Measurements from ENCODE around the gene IL1RAP.

Gene IL1RAP

DNA sequence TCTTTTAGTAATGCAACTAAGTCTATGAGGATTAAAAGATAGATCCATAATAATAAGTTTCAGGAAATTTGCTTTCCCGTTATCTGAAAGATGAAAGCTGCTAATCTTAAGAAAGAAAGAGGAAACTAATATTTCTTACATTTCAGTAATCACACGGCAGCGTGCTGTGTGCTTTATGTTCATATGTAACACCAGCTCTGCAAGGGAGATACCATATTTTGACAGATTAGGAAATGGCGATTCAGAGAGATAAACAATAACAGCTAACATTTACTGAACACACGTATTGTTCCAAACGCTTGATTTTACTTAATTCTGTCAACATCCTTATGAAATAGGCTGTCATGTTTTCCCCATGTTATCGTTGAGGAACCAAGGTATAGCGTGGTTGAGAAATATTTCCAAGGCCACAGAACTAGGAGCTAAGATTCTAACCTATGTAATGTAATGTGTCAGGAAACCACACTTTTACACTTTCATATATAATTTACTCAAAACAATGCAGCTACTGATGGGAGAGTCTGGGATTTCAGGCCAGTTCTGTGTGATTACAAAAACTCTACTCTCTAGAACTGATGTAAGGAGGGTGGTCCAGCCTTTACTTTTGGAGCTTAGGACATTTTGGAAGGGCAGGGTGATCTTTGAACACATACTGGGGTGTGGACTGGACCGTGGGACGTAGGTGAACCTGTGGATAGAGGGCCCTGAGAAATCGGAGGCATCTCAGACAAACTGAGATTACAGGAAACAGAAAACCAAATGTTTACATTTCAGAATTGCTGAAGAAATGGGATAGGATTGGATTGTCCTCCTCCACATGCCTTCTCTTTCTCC is 100.6 kb downstream of the IL1RAP start:
- no peak for DNase-seq (ENCODE audit: low read depth)

DNA sequence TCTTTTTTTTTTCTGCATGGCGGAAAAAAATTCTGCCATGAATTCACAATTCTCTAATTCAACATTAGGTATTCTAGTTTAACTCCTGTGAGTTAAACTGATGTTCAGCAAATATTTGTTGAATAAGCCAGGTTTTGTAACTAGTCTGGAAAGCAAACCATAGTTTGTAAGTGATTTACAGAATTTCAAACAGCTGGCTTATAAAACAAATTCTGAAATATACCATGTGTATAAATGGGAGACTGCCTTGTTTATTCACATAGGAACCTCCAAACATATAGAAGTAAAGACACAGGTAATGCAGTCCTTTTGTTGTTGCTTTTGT is 101.1 kb downstream of the IL1RAP start:
- DNase-seq (ENCODE audit: low read depth) = no peak

DNA sequence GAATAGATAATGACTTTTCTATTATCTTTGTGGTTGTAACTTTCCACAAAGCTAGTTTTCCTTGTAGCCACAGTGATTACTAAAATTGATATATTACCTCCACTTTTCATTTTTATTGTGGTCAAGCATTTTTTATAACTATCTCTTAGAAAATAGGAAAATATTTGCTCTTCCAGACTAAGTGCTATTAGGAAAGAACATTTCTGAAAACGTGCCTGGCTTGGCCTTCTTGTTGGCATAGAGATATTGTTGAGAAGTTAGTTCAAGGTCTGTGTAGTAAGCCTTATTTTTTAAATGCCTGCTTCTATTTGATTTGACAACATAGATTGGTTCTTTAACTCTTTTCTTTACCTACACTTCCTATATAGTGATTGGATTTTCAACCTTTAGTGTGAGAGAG is 101.7 kb downstream of the IL1RAP start:
- DNase-seq (ENCODE audit: low read depth) = no peak

DNA sequence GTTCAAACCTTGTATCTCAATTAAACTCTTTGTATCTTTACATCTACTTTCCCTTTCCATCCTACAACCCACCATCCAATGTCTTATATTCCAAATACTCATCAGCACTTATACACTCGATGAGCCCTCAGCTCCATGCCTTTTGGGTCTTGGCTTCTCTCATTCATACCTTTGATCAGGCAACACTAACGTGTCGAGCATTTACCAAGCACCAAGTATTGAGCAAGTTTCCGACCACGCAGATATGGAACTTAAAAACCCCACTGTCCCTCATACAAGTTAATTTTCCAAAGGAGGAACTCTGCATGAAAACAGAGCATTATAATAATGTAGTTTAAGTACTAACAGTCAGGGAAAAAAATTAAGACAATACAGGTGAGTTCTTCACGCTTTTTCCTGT is 102.8 kb downstream of the IL1RAP start:
- DNase-seq (ENCODE audit: low read depth) = no peak

DNA sequence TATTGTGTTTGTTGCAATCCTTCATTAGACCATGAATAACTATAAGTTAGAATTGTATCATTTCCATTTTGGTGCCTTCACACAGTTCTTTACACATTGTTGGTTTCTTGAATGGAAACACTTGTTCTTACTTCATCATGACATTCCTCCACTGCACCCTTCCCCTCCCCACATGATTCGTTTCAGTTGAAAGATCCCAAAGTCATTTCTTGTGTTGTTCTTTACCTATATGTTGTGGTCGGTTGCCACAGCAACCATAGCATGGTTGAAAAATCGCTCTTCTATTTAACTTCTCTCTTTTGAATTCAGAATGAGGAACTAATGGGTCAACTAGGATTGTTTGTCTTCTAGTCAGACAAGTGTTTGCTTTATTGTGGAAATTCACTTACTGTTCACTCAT is 103.3 kb downstream of the IL1RAP start:
- DNase-seq (ENCODE audit: low read depth) = no peak

DNA sequence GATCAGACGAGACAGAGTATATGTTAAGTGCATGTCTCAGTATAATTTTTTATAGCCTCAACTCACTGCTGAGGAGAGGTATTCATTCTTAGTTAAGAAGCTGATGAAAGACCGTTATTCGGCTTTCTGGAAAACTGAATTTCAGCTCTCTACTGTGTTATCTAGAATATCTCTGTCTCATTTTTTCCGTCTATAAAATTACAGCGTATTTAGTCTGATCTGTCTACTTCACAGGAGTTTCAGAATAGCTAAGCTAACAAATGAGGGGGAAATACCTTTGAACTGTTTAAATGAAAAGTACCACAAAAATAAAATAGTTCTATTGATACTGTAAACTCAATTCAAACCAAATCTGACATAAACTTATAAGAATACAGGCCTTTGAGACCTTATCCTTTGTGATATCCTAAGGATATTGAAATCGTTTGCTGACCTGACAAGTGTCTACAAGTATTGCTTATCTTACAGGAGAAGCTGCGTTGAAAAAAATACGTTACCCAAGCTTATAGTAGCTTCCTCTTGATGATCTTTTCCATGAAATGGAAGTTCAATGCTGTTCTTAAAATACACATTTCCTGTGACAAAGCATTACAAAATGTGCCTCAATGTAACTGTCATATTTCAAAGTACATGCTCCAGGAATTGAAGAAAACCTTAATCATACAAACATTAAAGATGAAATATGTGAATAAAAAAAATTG is 104.6 kb downstream of the IL1RAP start:
- no peak for DNase-seq (ENCODE audit: low read depth)

DNA sequence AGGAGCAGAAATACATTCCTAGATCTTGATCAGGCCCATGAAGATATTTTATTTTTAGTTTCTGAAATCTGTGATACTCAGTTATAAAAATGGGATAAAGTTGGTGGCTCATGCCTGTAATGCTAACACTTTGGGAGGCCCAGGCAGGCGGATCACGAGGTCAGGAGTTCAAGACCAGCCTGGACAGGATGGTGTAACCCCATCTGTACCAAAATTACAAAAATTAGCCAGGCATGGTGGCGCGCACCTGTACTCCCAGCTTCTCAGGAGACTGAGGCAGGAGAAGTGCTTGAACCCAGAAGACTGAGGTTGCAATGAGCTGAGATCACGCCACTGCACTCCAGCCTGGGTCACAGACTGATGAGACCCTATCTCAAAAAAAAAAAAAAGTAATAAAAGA is 105.5 kb downstream of the IL1RAP start:
- DNase-seq (ENCODE audit: low read depth) = no peak

DNA sequence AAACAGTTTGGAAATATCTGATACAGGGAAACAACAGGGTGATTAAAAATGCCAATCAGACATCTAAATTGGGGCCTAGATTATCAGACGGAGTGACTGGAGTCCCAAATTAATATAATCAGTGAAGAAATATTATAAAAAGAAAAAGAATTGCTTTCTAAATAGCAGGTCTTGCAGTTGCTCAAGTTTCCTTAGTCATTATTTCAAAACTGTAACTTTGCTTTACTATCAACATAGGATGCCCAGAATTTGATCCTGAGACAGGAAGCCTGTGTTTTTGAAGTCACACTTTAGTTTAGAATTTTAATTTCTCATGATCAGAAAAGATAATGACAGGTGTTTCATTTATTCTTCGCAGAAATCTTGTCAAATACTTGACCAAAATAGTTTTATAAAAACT is 105.9 kb downstream of the IL1RAP start:
- DNase-seq (ENCODE audit: low read depth) = no peak

DNA sequence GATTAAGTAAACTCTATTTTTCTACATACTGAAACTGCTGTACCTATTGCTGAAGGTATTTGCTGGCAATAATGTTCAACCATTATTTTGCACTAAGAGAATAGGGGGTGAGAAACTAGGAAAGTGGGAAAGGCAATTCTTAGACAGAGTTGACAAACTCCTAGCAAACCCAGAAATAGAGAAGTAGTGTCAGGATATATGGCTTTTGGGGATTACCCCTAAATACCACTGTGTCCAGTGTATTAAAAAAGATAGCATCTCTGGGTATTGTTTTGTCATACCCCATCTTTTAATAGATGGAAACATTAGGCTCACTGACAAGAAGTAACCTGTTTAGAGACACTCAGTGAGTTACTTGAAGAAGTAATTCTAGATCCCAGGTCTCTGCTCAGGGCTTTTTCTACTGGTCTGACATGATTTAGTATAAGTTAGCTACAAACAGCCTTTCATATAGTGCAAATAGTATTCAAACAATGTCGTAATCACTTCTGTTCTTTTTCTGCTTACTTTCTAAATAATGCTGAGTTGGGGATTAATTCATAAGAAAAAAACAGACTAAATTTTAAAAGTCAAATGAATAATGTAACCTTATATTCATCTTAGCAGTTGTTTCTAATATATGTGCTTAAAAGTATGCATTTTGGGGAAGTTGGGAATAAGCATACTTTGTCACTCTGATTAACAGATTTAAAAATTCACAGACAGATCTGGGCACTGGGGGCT is 107.2 kb downstream of the IL1RAP start:
- no peak for DNase-seq (ENCODE audit: low read depth)

DNA sequence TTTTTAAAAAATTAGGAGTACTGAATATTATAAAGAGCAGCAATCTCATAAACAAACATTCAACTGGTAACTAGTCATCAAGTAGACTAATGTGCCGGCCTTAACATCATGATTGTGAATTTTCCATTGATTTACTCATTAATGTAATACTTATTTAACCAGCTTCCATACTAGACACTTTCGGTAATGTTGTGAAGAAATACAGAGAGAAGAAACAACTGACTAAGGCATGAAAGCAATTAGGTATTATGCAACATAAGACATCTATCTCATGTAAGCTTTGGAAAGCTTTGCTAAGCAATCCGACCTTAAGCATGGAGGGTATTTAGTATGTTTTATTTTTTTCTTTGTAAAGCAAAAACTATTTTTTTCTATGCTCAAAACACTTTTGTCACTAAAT is 108.0 kb downstream of the IL1RAP start:
- DNase-seq (ENCODE audit: low read depth) = no peak

DNA sequence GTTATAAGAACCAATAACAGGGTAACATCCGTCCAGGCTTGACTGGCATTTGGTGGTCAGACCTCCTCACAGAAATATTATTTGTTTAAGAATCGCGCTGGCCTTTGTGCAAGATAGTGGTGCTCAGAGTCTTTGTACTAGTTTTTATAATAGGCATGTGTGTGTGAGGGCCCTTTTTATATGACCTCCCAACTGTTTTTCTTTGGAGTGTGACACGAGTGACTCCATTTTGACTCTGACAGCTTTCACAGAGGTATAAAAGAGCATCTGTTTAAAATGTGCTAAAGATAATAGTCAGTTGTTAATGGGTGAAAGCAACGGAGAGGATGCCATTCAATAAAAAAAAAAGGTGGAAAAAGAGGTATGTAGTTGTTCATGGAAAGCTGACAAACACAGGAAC is 110.4 kb downstream of the IL1RAP start:
- DNase-seq (ENCODE audit: low read depth) = no peak

DNA sequence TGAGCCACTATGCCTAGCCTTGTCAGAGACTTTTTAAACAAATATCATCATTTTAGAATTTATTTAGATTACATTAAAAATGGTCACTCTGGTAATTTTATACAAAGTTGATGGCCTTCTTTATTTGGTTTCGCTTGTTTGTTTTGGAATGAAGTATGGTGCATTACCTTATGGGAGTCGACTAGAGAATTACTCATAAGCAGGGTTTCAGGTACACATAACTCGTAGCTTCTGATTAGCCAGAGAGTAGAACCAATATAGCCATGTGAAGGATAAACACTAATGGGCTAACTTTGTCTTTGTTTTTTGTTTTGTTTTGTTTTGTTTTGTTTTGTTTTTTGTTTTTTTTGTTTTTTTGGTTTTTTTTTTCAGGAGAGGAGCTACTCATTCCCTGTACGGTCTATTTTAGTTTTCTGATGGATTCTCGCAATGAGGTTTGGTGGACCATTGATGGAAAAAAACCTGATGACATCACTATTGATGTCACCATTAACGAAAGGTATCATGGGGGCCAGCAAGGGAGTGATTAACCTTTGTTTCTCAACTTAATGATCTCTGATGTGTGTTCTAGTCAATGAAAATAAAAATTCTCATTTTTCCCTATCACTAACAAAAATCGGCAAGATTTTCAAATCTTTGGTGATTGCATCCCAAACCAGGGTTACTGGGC is 113.2 kb downstream of the IL1RAP start:
- DNase-seq (ENCODE audit: low read depth) = no peak

DNA sequence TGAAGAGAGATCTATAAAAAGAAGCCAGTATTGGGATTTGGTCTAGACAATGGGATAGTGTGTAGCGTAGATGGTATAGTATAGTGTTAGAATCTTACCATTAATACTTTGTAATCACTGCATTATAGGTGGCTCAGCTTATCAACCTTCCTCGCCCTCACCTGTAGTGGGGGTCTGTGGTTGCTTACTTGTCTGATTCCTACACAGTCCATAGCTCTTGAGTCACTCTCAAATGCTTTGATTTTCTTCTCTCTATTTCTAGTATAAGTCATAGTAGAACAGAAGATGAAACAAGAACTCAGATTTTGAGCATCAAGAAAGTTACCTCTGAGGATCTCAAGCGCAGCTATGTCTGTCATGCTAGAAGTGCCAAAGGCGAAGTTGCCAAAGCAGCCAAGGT is 115.2 kb downstream of the IL1RAP start:
- DNase-seq (ENCODE audit: low read depth) = no peak

DNA sequence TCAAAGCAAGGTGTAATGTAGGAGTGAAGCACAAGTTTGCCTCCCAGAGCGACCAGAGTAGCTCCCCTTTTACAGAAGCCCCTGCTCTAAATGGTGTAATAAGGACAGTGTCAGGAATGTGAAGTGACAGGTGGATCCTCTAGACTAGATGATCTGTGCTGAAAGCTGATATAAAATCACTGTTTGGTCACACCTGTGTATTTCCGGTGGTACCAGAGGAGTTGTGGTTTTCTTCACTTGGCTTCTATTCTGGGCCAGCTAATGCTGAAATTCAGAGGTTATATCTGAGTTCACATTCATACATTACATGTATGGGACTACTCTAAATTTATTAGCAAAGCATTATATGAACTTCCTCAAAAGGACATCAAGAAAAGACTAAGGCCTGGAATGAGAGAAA is 117.4 kb downstream of the IL1RAP start:
- DNase-seq (ENCODE audit: low read depth) = no peak

DNA sequence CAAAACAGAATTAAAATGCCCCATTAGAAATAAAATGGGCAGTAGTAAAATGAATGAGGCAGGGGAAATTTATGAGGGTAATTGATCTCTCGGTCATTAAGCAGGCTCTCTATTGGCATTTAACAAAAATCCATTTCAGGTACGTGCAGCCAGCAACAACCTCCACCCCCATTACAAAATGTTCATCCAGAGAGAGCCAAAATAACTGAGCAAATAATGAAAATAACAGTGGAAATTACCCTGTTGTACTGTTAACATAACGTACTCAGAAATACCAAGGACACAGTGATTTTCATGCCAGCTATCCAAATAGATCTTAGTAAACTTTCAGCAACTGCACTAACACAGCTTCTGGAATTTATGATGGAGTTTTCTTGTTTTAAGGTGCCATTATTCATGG is 127.7 kb downstream of the IL1RAP start:
- DNase-seq (ENCODE audit: low read depth) = no peak

DNA sequence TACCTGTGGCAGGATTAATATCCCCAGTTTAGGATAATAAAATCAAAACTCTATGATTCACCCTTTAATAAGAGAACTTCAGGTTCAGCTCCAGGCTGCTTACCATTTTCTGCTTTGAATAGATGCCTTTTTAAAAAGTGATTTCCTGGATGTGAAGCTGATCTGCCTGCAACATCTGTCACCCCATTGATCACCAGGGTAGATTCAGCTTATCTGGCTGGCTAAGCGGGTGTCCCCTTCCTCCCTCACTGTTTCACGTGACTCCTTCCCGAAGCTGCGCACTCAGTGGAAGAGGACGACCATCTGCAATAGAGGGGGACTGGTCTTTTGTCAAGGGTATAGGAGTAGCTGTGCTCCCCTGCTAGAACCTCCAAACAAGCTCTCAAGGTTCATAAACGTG is 128.1 kb downstream of the IL1RAP start:
- no peak for DNase-seq (ENCODE audit: low read depth)

DNA sequence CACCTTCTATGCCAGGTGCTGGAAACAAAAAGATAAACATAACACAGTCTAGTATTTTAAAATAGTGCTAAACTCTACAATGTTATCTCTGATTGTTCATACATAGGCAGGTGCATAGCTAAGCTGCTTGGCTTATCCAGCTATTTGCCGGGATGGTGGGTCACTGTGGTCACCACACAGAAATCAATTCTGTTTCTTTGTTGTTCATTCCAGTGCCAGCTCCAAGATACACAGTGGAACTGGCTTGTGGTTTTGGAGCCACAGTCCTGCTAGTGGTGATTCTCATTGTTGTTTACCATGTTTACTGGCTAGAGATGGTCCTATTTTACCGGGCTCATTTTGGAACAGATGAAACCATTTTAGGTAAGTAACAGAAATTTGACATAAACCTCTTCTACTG is 130.2 kb downstream of the IL1RAP start:
- no peak for DNase-seq (ENCODE audit: low read depth)

DNA sequence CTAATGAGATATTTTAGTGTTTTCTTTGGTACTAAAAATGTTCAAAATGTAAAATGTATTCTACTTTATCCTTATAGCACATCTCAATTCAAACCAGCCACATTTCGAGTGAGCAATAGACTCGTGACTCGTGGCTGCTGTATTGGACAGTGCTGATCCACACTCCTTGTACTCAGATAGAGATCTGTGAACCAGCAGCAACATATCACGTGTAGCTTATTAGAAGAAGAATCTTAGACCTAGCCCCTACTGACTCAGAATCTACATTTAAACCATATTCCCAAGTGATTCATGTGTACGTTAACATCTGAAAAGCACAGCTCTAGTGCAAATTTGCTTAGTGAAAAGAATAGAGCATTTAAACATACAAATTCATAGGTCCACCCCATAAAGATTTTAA is 130.9 kb downstream of the IL1RAP start:
- no peak for DNase-seq (ENCODE audit: low read depth)

DNA sequence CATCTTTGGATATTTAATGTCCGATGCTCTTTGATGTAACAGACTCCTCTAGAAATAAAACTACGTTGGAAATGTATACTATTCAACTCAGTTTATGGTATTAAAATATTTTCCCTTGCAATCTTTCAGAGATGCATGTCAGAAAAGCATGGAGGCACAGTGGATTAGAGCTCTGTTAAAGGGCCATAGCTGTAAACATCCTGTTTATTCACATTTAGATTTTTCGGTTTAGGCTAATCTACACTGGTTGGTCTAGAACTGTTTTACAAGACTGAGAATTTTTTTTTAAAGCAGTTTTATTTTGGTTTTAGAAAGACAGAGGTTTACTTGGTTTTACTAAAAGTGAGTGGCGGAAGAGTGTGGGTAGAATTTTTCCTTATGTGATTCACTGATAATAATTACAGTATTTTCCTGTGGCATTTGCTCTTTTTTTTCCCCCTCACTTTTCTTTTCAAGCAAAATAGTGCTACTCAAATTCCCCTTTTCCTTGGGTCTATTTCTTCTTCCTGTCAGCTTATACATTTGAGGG is 132.1 kb downstream of the IL1RAP start:
- no peak for DNase-seq (ENCODE audit: low read depth)

DNA sequence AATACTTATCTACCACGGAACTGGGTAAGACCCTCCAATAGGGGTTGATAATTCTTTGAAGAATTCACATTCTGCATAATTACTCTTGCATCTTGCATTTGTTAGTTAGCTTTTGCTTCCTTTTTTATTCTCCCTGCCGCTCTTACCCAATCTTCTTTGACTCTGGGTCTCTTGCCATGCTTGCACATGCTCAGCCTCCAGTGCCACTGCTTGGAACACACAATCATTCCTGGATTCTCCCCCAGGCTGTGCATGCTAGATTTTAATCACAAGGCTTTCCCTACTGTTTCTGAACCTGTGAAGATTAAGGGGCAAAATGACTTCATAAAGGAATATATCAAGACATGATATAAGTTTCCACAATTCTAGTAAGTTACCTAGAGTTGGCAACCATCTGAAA is 133.1 kb downstream of the IL1RAP start:
- DNase-seq (ENCODE audit: low read depth) = no peak

DNA sequence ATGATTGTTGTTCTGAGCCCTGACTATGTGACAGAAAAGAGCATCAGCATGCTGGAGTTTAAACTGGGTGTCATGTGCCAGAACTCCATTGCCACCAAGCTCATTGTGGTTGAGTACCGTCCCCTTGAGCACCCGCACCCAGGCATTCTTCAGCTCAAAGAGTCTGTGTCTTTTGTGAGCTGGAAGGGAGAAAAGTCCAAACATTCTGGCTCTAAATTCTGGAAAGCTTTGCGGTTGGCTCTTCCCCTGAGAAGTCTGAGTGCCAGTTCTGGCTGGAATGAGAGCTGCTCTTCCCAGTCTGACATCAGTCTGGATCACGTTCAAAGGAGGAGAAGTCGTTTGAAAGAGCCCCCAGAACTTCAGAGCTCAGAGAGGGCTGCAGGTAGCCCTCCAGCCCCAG is 142.0 kb downstream of the IL1RAP start:
- no peak for DNase-seq (ENCODE audit: low read depth)

DNA sequence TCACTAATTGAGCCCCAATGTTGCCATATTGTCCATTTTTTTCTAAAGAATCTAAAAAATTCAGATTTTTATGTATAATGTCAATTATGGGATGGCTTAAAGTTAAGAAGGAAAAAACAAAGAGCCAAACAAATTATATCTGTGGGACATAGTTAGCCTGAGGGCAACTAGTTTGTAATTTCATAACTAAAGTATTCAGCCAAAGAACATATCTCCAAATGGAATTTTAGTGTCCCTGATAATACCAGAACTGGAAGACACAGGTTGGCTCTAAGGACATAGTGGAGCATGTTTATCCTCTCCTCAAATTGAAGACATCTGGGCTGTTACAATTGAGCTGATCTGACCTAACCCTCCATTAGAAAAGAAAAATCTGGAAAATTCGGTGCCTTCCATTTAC is 144.2 kb downstream of the IL1RAP start:
- no peak for DNase-seq (ENCODE audit: low read depth)

Measured in T follicular helper cell (primary cell).